Measurements from ENCODE around the gene RBM33. TPM values are rescaled to one million over a fixed set of nuclear protein-coding genes. Genes with fewer than 3 reads are reported as not detected.

RBM33 gene
- total and polyA plus RNA-seq, 2 of the 8 experiments (the other 6 are each of a cell fraction or from before 2014, with no cell fraction given), result 16.5 to 64.6 TPM

DNA sequence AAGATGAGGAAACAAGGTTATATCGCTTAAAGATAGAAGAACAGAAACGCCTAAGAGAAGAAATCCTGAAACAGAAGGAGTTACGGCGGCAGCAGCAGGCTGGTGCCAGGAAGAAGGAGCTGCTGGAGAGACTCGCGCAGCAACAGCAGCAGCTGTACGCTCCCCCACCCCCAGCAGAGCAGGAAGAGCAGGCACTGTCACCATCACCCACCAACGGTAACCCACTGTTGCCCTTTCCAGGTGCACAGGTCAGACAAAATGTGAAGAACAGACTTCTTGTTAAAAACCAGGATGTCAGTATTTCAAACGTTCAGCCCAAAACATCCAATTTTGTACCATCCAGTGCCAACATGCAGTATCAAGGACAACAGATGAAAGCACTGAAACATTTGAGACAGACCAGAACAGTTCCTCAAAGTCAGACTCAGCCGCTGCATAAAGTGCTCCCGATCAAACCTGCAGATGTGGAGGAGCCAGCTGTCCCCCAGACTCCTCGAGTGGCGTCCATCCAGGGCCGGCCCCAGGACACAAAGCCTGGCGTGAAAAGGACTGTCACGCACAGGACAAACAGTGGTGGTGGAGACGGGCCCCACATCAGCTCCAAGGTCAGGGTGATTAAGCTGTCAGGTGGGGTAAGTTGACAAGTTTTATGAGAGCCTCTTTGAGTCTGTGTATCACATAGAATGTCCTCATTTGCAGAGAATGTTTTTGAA lies 100.7 kb downstream of the RBM33 start (continued):
- TF ChIP-seq, protein P1, sequence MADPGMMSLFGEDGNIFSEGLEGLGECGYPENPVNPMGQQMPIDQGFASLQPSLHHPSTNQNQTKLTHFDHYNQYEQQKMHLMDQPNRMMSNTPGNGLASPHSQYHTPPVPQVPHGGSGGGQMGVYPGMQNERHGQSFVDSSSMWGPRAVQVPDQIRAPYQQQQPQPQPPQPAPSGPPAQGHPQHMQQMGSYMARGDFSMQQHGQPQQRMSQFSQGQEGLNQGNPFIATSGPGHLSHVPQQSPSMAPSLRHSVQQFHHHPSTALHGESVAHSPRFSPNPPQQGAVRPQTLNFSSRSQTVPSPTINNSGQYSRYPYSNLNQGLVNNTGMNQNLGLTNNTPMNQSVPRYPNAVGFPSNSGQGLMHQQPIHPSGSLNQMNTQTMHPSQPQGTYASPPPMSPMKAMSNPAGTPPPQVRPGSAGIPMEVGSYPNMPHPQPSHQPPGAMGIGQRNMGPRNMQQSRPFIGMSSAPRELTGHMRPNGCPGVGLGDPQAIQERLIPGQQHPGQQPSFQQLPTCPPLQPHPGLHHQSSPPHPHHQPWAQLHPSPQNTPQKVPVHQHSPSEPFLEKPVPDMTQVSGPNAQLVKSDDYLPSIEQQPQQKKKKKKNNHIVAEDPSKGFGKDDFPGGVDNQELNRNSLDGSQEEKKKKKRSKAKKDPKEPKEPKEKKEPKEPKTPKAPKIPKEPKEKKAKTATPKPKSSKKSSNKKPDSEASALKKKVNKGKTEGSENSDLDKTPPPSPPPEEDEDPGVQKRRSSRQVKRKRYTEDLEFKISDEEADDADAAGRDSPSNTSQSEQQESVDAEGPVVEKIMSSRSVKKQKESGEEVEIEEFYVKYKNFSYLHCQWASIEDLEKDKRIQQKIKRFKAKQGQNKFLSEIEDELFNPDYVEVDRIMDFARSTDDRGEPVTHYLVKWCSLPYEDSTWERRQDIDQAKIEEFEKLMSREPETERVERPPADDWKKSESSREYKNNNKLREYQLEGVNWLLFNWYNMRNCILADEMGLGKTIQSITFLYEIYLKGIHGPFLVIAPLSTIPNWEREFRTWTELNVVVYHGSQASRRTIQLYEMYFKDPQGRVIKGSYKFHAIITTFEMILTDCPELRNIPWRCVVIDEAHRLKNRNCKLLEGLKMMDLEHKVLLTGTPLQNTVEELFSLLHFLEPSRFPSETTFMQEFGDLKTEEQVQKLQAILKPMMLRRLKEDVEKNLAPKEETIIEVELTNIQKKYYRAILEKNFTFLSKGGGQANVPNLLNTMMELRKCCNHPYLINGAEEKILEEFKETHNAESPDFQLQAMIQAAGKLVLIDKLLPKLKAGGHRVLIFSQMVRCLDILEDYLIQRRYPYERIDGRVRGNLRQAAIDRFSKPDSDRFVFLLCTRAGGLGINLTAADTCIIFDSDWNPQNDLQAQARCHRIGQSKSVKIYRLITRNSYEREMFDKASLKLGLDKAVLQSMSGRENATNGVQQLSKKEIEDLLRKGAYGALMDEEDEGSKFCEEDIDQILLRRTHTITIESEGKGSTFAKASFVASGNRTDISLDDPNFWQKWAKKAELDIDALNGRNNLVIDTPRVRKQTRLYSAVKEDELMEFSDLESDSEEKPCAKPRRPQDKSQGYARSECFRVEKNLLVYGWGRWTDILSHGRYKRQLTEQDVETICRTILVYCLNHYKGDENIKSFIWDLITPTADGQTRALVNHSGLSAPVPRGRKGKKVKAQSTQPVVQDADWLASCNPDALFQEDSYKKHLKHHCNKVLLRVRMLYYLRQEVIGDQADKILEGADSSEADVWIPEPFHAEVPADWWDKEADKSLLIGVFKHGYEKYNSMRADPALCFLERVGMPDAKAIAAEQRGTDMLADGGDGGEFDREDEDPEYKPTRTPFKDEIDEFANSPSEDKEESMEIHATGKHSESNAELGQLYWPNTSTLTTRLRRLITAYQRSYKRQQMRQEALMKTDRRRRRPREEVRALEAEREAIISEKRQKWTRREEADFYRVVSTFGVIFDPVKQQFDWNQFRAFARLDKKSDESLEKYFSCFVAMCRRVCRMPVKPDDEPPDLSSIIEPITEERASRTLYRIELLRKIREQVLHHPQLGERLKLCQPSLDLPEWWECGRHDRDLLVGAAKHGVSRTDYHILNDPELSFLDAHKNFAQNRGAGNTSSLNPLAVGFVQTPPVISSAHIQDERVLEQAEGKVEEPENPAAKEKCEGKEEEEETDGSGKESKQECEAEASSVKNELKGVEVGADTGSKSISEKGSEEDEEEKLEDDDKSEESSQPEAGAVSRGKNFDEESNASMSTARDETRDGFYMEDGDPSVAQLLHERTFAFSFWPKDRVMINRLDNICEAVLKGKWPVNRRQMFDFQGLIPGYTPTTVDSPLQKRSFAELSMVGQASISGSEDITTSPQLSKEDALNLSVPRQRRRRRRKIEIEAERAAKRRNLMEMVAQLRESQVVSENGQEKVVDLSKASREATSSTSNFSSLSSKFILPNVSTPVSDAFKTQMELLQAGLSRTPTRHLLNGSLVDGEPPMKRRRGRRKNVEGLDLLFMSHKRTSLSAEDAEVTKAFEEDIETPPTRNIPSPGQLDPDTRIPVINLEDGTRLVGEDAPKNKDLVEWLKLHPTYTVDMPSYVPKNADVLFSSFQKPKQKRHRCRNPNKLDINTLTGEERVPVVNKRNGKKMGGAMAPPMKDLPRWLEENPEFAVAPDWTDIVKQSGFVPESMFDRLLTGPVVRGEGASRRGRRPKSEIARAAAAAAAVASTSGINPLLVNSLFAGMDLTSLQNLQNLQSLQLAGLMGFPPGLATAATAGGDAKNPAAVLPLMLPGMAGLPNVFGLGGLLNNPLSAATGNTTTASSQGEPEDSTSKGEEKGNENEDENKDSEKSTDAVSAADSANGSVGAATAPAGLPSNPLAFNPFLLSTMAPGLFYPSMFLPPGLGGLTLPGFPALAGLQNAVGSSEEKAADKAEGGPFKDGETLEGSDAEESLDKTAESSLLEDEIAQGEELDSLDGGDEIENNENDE (IDR thresholded peaks at IDR 0.05; ENCODE audit: insufficient replicate concordance, low read length), result no peak
